ENCODE results near the gene KCND3. TPM values are rescaled to one million over a fixed set of nuclear protein-coding genes. Genes with fewer than 3 reads are reported as not detected.

The KCND3 gene
- polyA plus RNA-seq, 3 donors: not detected

- DNase-seq: no peak
- H3K4me3 Mint-ChIP-seq: no peak overlapping the region
- Histone ChIP-seq H3K4me1 (ENCODE audit: control insufficient read depth in 1 of 2, insufficient read depth in 2 of 2, low read length in 2 of 2) (peaks cover 24 to 27% of the 10 kb centered on the region in 2 donors), H3K36me3 (replicated peaks in 1 of 2; ENCODE audit: control insufficient read depth in 1 of 2, insufficient read depth in 2 of 2, low read length in 2 of 2) (peaks cover 0 to 2% of the 10 kb centered on the region in 2 donors), H3K27ac (ENCODE audit: low read depth in 1 of 2, low read length in 2 of 2) (no peak overlapping the region), H3K4me2 (replicated peaks; ENCODE audit: extremely low read depth, low read length, poor library complexity, severe bottlenecking) (no peak overlapping the region), H2AFZ (ENCODE audit: insufficient read depth, low read depth, low read length, poor library complexity, severe bottlenecking) (no peak overlapping the region), H3K79me2 (ENCODE audit: insufficient read depth, low read length) (peaks cover 12% of the 10 kb centered on the region), H4K20me1 (ENCODE audit: insufficient read depth, low read length) (no peaks in the 10 kb centered on the region), H3K4me3 (replicated peaks in 1 of 3; ENCODE audit: low read depth in 2 of 3, low read length in 3 of 3) (no peak overlapping the region), H3K27me3 (ENCODE audit: control insufficient read depth in 2 of 2, insufficient read depth in 2 of 2, low read length in 2 of 2) (no peaks in the 10 kb centered on the region), H3K9ac (ENCODE audit: insufficient read depth, low read length, poor library complexity, severe bottlenecking) (no peak overlapping the region), H3K9me3 (replicated peaks in 1 of 2; ENCODE audit: control insufficient read depth in 1 of 2, insufficient read depth in 1 of 2, low read length in 2 of 2) (no peaks in the 10 kb centered on the region)
- no CpG with 5 or more reads among the region's 2 CpGs for WGBS (ENCODE audit: insufficient coverage)
- peaks cover 0 to 5% of the 10 kb centered on the region in 2 donors for H3K36me3 Mint-ChIP-seq
- TF ChIP-seq, protein P1, sequence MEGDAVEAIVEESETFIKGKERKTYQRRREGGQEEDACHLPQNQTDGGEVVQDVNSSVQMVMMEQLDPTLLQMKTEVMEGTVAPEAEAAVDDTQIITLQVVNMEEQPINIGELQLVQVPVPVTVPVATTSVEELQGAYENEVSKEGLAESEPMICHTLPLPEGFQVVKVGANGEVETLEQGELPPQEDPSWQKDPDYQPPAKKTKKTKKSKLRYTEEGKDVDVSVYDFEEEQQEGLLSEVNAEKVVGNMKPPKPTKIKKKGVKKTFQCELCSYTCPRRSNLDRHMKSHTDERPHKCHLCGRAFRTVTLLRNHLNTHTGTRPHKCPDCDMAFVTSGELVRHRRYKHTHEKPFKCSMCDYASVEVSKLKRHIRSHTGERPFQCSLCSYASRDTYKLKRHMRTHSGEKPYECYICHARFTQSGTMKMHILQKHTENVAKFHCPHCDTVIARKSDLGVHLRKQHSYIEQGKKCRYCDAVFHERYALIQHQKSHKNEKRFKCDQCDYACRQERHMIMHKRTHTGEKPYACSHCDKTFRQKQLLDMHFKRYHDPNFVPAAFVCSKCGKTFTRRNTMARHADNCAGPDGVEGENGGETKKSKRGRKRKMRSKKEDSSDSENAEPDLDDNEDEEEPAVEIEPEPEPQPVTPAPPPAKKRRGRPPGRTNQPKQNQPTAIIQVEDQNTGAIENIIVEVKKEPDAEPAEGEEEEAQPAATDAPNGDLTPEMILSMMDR (IDR thresholded peaks at IDR 0.05): no peak
- peak overlapping the region in 6 of 7 donors; percentile 5 to 76 (median 53) for H3K27ac Mint-ChIP-seq
- H3K4me1 Mint-ChIP-seq: peaks cover 32% of the 10 kb centered on the region
- peaks cover 0 to 4% (median 2%) of the 10 kb centered on the region in 3 donors for H3K27me3 Mint-ChIP-seq (ENCODE audit: low read depth in 3 of 3)
- intact Hi-C loops (cut with micrococcal nuclease): loop anchor here in 1 of 2 donors (5.0 kb wide), 1 partner anchor 35 kb away; no protein-coding TSS in a partner anchor
- H3K9me3 Mint-ChIP-seq: peaks cover 0 to 2% (median 0%) of the 10 kb centered on the region in 7 donors
Measured at GRCh38 chr1:111751906-111752575, 237.4 kb downstream of the KCND3 start.

- Histone ChIP-seq H3K4me2 (replicated peaks; ENCODE audit: extremely low read depth, low read length, poor library complexity, severe bottlenecking) (no peak overlapping the region), H3K27me3 (ENCODE audit: control insufficient read depth in 2 of 2, insufficient read depth in 2 of 2, low read length in 2 of 2) (no peaks in the 10 kb centered on the region), H3K9me3 (replicated peaks in 1 of 2; ENCODE audit: control insufficient read depth in 1 of 2, insufficient read depth in 1 of 2, low read length in 2 of 2) (no peaks in the 10 kb centered on the region), H3K79me2 (ENCODE audit: insufficient read depth, low read length) (no peaks in the 10 kb centered on the region), H3K4me1 (ENCODE audit: control insufficient read depth in 1 of 2, insufficient read depth in 2 of 2, low read length in 2 of 2) (peaks cover 16 to 18% of the 10 kb centered on the region in 2 donors), H2AFZ (ENCODE audit: insufficient read depth, low read depth, low read length, poor library complexity, severe bottlenecking) (no peak overlapping the region), H3K36me3 (replicated peaks in 1 of 2; ENCODE audit: control insufficient read depth in 1 of 2, insufficient read depth in 2 of 2, low read length in 2 of 2) (no peaks in the 10 kb centered on the region), H4K20me1 (ENCODE audit: insufficient read depth, low read length) (no peaks in the 10 kb centered on the region), H3K27ac (ENCODE audit: low read depth in 1 of 2, low read length in 2 of 2) (no peak overlapping the region), H3K9ac (ENCODE audit: insufficient read depth, low read length, poor library complexity, severe bottlenecking) (no peak overlapping the region), H3K4me3 (replicated peaks in 1 of 3; ENCODE audit: low read depth in 2 of 3, low read length in 3 of 3) (no peak overlapping the region)
- 67% methylated on average over 1 of the region's 2 CpGs for WGBS (ENCODE audit: insufficient coverage)
- no peak for DNase-seq
- Mint-ChIP-seq H3K4me3 (no peak overlapping the region), H3K9me3 (peaks cover 0 to 2% (median 0%) of the 10 kb centered on the region in 7 donors), H3K27me3 (ENCODE audit: low read depth in 3 of 3) (peaks cover 0 to 4% (median 2%) of the 10 kb centered on the region in 3 donors), H3K4me1 (peaks cover 23% of the 10 kb centered on the region), H3K36me3 (peaks cover 0 to 3% of the 10 kb centered on the region in 2 donors), H3K27ac (no peak overlapping the region)
- TF ChIP-seq, protein P1 (IDR thresholded peaks at IDR 0.05): no peak
- intact Hi-C loops (cut with micrococcal nuclease): loop anchor here in 1 of 2 donors (5.0 kb wide), 1 partner anchor 34 kb away; no protein-coding TSS in a partner anchor
Measured at GRCh38 chr1:111750856-111751255, 238.6 kb downstream of the KCND3 start.

Measured in CD14-positive monocyte (primary cell).